HG03432 (cell line): ENCODE measurements around the gene SHE.
"Not testable (repeated sequence)": the region's sequence is repeated elsewhere in the genome, so short reads cannot be mapped to it uniquely, and the experiment has no call there.

Source experiments
- ATAC-seq: cut with Tn5 transposase; IDR thresholded peaks from one replicate; pipeline ENCODE4 v1.9.1; 2021; ENCODE audit warnings: mild to moderate bottlenecking, moderate library complexity; ENCODE audit not compliant: unreplicated experiment

The SHE gene

DNA sequence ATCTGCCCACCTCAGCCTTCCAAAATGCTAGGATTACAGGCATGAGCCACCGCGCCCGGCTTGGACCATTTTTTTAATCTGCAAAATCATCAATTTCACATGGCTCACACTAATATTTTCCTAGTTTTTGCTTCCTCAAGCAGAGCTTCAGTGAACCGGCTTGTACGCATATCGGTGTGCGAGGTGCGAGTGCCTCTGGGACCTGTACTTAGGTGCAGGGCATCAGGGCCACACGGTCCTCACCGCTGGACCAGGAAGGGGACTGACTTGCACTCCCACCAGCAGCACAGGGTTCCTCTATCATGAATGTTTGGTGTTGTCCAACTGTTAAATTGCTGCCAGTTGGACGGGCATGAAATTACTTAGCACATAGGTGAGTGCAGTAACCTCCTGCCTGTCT lies 15.4 kb upstream of the SHE start:
- ATAC-seq: no peak

GRCh38 chr1:154514066-154514553 lies 11.9 kb upstream of the SHE start:
- ATAC-seq: no peak

DNA sequence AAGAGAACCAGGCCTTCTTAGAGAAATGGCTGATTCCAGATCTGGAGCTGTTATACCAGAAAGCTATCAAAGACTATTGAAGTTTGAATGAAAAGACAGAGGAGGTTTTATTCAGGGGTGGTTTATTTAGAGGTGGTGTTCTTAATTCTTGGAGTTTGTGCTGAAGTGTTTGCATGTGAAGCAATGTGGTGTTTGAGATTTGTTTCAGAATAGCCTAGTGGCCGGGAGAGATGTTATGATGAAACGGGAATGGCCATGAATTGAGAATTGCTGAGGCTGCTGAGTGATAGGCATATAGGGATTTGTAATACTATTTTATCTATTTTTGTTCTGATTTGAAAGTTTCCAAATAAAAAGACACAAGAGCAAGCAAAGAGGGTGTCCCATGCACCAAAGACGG lies 10.5 kb upstream of the SHE start:
- ATAC-seq: no peak

GRCh38 chr1:154503898-154504297 lies 1.7 kb upstream of the SHE start:
- ATAC-seq: no peak

DNA sequence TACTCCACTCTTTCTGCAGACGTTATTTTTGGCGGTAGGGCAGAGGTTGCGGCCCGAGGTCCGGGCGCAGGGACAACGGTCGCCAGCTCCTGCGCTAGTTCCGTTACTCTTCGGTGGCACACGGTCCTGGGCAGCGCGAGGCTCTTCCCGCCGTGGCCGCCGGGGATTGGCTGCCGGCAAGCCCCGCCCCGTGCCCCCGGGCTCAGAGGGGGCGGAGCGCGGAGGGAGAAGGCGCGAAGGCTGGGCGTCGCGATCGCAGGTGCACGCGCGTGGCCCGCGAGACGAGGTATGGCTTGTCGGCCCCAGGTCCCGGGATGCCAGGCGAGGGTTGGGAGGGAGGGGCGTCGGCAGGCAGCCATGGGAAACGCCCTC lies 518 bp upstream of the SHE start:
- ATAC-seq: no peak

GRCh38 chr1:154501423-154502065 lies 668 bp downstream of the SHE start:
- no peak for ATAC-seq

GRCh38 chr1:154500533-154500932 lies 1.7 kb downstream of the SHE start:
- no peak for ATAC-seq

GRCh38 chr1:154499446-154499845 lies 2.8 kb downstream of the SHE start:
- no peak for ATAC-seq

DNA sequence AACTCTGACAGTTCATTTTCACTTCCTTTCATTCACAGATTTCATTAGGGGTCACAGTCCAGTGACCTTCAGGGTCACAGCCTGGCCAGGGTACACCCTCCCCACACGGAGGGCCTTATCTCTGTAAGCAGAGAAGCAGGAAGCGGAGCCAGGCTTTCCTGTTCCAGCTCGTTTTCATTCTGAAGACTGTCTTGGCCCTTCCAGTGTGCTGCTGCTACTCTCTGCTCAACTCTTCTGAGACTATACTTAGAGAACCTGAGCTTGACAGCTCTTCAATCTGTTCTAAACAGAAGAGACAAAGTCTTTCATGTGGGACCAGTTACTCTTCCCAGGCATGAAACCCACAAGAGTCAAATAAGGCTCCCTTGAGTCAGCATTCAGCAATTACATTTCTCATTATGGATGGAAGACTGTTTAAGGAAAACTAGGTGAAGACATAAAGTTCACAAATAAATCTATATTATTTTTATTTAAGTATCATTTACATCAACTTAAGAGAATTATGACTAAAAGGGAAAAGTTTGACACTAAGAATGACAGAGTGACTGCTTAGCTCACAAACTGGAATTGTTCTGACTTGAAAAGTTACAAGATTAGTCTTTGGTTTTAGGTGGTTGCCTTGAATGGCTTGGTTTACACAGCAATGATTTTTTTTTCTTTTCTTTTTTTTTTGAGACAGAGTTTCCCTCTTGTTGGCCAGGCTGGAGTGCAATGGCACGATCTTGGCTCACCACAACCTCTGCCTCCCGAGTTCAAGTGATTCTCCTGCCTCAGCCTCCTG lies 5.0 kb downstream of the SHE start:
- peak; percentile 49 for ATAC-seq

DNA sequence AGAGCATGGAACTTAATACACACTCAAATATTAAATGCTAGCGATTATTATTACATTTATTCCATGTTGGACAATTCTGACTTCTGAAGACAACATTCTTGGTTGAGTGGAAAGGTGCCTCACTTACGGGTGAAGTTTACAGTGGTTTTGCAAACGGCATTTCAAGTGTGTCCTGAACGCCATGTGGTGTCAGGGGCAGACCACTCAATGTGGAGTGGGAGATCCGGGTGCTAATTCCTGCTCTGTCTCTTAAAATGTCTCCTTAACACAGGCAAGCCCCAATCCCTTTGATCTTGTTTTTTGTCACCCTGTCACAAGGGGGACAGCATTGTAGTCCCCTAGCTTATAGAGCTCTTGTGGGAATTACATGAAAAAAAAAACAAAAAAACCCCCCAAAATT lies 5.8 kb downstream of the SHE start:
- no peak for ATAC-seq

DNA sequence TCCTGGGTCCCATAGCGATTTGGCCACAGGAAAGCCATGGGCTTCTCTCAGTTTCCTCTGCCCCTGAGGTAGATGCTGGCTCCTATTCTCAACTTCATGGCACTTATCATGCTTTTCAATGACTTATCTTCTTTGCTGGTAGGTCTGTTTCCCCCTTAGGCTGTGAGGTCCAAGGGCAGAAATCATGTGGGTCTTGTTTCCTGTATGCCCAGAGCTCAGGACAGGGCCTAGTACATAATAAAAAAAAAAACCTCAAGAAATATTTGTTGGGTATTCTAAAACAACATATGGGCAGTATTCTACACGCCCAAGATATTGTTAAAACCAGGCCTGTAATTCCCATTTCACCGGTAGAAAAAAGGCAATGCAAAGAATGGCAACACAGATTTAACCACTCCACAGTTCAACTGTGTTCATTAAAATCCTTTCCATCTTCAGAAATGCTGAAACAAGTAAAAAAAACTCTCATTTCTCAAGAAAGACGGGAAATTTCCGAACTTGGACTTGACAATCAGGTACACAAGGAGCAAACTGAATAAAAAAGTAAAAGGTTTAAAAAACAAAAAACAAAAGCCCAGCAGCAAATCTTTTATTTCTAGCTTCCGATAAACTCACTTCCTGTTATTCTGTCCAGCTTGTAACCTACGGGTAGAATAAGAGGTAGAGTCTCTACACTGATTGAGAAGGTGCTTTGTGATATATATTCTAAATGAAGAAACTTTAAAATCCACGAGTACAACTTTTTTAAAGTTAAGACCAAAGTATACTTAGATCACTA lies 6.5 kb downstream of the SHE start:
- ATAC-seq: no peak

DNA sequence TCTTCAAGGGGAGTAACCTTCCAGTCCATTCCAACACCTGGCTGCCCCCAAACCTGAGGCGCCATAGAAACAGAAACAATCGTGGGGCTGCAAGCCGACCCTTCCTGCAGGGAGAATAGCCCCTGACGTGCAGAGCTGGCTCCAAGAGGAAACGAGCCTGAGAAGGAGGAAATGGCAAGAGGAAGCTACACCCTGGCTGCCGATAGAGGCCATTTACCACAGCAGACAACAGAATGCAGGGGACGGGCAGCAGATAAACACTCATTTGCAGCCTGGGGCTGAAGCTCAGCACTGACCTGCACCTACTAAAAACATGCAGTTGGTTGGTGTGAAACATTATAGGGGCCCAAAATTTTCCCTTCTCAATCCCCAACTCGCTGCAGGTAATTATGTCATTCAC lies 8.9 kb downstream of the SHE start:
- ATAC-seq: no peak

DNA sequence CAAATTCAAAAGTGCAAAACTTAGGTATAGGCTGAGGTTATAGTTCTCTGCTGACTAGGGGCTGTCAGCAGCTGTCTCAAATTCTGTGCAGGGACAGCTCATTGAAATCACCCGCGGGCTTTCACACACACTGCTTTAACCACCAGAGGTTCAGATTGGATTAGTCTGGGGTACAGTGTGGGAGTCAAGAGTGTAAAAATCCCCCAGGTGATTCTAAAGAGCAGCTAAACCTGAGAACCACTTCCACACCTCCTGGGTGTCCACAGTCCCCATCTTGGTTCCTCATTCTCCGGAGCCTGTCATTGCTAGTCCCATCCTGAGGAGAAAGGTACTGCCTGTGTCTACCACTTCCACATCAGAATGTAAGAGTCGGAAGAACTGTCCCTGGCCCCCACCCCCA lies 10.1 kb downstream of the SHE start:
- ATAC-seq: no peak

- ATAC-seq: no peak
Measured at GRCh38 chr1:154490317-154490716, 11.9 kb downstream of the SHE start.

DNA sequence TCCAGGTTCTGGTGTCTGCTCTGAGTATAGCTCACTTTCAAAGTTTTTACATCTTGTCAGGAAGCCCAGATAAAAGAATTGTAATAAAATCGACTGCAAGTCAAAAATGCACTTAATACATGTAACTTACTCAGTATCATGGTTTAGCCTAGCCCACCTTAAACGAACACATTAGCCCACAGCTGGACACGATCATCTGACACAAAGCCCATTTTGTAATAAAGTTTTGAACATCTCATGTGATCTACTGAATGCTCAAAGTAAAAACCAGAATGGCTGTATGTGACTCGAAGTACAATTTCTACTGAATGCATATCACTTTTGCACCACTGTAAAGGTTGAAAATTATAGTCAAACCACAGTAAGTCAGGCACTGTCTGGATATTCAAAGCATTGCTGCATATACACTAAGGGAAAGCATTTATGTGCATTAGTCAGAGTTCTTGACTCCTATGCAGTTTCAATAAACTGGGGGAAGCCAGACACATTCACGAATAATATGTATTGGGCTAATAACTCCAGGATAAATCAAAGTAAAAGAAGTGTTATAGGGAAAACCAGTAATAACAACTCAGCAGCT lies 12.4 kb downstream of the SHE start:
- ATAC-seq: no peak

- ATAC-seq: no peak
Measured at GRCh38 chr1:154488922-154489321, 13.3 kb downstream of the SHE start.

DNA sequence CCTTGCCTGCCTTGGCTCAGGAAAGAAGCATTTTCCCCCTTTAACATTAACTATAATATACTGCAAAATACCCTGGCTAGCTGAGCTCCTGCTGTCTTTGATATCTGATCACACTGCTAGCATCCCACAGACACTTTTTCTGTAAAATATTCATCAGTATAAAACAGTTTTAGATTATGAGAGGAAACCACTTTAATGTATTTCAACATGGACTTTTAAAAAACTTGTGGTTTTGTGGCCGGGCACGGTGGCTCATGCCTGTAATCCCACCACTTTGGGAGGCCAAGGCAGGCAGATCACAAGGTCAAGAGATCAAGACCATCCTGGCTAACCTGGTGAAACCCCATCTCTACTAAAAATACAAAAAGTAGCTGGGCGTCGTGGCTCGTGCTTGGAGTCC lies 15.5 kb downstream of the SHE start:
- ATAC-seq: not testable (repeated sequence)

DNA sequence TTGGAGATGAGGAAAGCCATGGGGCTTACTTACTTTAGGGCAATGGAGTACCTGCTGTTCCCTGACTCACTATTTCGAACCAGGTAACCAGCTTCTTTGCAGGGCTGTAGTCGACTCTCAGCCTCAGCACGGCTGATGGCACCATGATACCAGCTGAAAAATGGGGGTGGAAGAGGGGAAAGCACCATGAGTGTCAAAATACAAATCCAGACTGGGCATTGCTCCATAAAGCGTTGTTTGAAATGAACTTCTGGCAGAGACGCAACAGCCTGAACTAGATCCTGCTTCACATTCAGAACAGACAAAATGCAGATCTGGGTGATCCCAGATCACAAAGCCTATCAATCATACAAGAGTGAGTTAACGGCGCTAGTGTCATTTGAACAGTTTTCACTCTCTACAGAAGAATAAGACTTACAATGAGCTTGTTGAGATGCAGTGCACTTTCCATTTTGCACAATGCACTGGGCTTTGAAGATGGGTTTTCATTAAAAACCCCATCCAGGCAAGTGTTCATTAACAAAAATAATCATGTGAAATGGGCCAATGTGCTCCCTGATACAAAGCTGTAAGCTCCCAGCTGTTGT lies 16.2 kb downstream of the SHE start:
- ATAC-seq: no peak

- ATAC-seq: no peak
Measured at GRCh38 chr1:154485106-154485505, 17.1 kb downstream of the SHE start.

DNA sequence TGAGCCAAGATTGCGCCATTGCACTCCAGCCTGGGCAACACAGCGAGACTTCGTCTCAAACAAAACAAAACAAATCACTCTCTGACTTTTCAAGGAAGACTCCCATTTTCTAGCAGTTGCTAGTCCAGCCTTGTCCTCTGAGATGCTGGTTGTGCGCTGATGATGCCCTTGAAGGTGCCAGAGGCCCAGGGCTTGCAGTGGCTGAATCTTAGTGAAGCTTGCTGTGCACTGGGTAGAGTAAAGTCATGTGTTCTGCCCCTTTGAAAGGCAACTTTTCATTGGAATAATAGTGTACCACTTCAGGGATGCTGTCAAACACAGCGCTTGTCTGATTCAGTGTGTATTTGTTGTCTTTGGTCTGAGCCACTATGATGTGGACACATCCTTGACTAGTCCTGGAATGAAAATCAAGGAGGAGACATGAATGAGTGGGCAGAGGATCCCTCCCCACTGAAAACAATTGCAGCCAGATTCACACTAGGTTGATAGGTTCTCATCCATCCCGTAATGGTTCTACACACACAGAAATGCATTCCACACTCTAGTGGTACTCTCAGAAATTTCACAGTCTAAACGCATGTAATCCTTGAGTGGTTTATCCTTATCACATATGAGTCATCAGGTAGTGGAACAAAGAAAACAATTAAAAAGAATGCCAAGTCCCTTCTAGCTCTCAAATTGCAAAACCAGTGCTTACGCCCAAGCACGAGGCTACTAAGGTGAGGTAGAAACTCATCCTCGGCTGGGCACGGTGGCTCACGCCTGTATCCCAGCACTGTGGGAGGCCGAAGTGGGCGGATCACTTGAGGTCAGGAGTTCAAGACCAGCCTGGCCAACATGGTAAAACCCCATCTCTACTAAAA lies 18.0 kb downstream of the SHE start:
- no peak for ATAC-seq
